AG09309 (cell line): ENCODE data around the gene APOBEC3G.
A peak's percentile ranks its signal among the peaks of the same experiment; 100 is the strongest.
"Not testable (repeated sequence)": the region's sequence is repeated elsewhere in the genome, so short reads cannot be mapped to it uniquely, and the experiment has no call there.

Source experiments
- DNase-seq: peaks from one replicate; pipeline ENCODE4 v3.0.0-alpha.2; 2010; ENCODE audit warnings: low read depth
- H3K4me3 ChIP-seq: 2 replicates; pipeline ENCODE4 v1.5.1; 2011; ENCODE audit warnings: mild to moderate bottlenecking, low read depth, low read length, moderate library complexity; ENCODE audit not compliant: control insufficient read depth
- TF ChIP-seq, protein P1 (sequence below): IDR thresholded peaks from 2 replicates; pipeline ENCODE4 v1.5.1; 2011; ENCODE audit warnings: mild to moderate bottlenecking, low read depth, low read length, inconsistent platforms; ENCODE audit not compliant: insufficient read depth, control insufficient read depth; ENCODE audit errors: missing control alignments

The APOBEC3G gene

DNA sequence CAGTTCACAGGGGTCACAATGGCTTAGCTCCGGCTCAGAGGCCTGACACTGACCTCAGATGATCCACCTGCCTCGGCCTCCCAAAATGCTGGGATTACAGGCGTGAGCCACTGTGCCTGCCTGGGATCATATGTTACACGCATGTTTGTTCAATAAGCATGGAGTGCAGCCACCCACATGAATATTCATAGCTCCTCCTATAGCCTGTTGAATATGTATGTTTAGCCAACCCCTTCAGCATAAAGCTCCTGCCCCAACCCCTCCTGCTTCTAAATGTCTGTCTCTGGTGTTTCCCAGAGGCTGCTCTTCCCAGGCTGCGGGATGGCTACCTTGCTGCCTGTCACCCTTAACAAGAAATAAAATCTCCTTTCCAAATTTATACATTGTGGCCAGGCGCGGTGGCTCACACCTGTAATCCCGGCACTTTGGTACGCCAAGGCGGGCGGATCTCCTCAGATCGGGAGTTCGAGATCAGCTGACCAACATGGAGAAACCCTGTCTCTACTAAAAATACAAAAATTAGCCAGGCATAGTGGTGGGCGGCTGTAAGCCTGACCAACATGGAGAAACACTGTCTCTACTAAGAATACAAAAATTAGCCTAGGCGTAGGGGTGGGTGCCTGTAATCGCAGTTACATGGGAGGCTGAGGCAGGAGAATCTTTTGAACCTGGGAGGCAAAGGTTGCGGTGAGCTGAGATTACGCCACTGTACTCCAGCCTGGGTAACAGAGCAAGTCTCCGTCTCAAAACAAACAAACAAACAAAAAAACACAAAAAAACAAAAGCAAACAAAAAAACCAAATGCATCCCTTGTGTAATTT lies 37.6 kb upstream of the APOBEC3G start:
- TF ChIP-seq, protein P1, sequence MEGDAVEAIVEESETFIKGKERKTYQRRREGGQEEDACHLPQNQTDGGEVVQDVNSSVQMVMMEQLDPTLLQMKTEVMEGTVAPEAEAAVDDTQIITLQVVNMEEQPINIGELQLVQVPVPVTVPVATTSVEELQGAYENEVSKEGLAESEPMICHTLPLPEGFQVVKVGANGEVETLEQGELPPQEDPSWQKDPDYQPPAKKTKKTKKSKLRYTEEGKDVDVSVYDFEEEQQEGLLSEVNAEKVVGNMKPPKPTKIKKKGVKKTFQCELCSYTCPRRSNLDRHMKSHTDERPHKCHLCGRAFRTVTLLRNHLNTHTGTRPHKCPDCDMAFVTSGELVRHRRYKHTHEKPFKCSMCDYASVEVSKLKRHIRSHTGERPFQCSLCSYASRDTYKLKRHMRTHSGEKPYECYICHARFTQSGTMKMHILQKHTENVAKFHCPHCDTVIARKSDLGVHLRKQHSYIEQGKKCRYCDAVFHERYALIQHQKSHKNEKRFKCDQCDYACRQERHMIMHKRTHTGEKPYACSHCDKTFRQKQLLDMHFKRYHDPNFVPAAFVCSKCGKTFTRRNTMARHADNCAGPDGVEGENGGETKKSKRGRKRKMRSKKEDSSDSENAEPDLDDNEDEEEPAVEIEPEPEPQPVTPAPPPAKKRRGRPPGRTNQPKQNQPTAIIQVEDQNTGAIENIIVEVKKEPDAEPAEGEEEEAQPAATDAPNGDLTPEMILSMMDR, result no peak
- H3K4me3 ChIP-seq, result no peak overlapping the region
- DNase-seq, result no peak

DNA sequence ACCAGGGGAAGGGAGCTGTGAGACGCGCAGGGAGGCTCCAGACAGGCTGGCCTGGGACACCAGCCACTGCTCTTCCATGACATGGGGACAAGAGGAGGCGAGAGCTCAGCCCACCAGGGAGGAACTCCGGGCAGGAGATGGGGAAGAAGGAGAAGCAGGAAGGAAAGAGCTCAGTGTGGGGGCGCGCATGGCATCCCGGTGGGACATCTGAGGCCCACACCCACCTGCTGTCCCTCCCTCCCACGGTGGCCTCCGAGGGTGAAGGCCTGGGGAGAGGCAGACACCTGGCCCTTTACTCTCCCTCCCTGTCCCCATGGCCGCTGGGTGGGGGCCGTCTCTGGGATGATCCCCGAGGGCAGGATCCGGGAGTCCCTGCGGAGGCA lies 36.9 kb upstream of the APOBEC3G start:
- peak overlapping the region; percentile 73 for H3K4me3 ChIP-seq
- not testable (repeated sequence) for DNase-seq

DNA sequence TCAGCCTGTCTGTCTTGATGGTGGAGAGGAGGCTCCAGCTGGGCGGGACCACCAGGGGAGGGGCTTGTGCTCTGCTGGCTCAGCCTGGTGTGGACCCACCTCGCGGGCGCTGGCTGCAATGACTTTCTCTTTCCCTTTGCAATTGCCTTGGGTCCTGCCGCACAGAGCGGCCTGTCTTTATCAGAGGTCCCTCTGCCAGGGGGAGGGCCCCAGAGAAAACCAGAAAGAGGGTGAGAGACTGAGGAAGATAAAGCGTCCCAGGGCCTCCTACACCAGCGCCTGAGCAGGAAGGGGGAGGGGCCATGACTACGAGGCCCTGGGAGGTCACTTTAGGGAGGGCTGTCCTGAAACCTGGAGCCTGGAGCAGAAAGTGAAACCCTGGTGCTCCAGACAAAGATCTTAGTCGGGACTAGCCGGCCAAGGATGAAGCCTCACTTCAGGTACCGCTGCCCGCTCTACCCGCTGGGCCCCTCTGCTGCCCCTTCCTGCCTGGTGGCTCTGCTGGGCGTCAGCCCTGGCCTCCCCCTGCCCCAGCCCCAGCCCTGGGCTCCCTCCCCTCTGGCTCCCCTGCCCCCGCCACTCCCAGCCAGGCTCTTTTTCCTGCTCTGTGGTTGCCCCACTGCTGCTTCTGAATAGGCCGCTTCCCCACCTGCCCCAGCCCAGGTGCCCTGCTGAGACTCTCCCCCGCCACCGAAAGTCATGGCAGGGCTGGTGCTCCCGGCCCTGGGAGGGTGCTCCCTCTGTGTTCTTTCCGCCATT lies 36.4 kb upstream of the APOBEC3G start, which contains the start of gene APOBEC3F:
APOBEC3F (plus strand) TSS at position 327 of the 759 bp plus-strand sequence; CDS start at position 424, 97 bp downstream.
- not testable (repeated sequence) for DNase-seq
- peak within 1 kb of the TSS; percentile 73 for H3K4me3 ChIP-seq

DNA sequence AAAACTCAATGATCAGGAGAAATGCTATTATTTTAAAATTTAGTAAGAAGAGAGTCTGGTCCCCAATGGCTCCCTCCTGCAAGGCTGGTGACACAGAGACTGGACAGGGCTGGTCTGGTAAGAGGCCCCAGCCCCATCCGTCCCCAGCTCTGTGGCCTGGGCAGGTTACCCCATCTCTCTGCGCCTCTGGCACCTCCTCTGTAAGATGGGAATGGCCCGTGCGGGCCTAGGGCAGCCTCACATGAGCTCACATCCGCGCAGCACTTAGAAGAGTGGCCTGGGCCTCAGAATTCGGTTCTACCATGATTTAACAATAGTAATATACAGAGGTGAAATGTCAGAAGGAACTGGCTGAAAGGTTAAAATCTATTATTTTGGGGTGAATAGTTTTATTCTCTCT lies 35.2 kb upstream of the APOBEC3G start:
- no peak overlapping the region for H3K4me3 ChIP-seq
- TF ChIP-seq, protein P1, result no peak
- DNase-seq, result no peak

DNA sequence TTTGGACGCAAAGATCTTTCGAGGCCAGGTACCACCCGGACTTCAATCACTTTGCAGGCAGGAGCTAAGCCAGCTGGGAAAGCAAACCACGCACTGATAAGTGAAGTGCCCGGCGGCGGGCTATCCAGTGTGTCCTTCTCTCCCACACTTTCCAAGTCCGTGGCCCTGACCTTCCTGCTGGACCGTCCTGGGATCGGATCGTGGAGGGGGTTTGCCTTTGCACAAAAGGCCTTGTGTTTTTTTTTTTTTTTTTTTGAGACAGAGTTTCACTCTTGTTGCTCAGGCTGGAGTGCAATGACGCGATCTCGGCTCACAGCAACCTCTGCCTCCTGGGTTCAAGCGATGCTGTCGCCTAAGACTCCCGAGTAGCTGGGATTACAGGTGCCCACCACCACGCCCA lies 34.0 kb upstream of the APOBEC3G start:
- not testable (repeated sequence) for DNase-seq, H3K4me3 ChIP-seq

DNA sequence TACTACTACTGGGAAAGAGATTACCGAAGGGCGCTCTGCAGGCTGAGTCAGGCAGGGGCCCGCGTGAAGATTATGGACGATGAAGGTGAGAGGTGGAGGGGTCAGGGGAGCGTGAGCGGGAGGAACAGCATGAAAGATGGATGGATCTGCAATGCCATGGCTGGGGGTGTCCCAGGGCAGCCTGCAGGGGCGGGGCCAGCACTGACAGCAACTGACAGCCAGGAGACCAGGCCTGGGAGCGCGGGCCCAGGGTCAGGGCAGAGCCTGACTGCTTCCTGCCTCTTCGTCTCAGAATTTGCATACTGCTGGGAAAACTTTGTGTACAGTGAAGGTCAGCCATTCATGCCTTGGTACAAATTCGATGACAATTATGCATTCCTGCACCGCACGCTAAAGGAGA lies 31.9 kb upstream of the APOBEC3G start:
- H3K4me3 ChIP-seq, DNase-seq: not testable (repeated sequence)

DNA sequence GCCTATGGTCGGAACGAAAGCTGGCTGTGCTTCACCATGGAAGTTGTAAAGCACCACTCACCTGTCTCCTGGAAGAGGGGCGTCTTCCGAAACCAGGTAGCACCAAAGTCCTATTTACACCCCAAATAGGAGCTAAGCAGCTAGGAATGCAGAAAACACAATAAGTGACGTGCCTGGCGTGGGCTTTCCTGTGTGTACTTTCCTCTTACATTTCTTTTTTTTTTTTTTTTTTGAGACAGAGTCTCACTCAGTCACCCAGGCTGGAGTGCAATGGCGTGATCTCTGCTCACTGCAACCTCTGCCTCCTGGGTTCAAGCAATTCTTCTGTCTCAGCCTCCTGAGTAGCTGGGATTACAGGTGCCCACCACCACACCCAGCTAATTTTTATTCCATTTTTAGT lies 27.6 kb upstream of the APOBEC3G start:
- DNase-seq, H3K4me3 ChIP-seq: not testable (repeated sequence)

DNA sequence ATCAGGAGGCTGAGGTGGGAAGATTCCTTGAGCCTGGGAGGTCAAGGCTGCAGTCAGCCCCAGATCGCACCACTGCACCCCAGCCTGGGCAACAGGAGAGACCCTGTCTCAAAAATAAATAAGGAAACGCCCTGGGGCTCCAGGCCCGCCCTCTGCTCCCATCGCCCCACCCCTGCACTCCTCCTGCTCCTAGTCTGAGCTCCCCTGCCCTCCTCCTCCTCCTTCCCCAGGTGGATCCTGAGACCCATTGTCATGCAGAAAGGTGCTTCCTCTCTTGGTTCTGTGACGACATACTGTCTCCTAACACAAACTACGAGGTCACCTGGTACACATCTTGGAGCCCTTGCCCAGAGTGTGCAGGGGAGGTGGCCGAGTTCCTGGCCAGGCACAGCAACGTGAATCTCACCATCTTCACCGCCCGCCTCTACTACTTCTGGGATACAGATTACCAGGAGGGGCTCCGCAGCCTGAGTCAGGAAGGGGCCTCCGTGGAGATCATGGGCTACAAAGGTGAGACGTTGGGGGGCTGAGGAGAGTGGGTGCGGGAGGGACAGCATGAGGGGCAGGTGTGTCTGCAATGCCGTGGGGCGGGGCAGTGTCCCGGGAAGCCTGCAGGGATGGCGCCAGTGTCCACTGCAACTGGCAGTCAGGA lies 25.1 kb upstream of the APOBEC3G start:
- not testable (repeated sequence) for H3K4me3 ChIP-seq, DNase-seq

DNA sequence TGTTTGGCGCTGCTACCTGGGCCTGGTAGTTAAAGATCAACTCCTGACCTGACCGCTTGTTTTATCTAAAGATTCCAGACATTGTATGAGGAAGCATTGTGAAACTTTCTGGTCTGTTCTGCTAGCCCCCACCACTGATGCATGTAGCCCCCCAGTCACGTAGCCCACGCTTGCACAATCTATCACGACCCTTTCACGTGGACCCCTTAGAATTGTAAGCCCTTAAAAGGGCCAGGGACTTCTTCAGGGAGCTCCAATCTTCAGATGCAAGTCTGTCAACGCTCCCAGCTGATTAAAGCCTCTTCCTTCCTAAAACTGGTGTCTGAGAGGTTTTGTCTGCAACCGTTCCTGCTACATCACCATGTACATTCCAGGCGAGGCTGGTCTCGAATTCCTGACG lies 21.4 kb upstream of the APOBEC3G start:
- TF ChIP-seq, protein P1, result no peak
- no peak overlapping the region for H3K4me3 ChIP-seq
- no peak for DNase-seq

DNA sequence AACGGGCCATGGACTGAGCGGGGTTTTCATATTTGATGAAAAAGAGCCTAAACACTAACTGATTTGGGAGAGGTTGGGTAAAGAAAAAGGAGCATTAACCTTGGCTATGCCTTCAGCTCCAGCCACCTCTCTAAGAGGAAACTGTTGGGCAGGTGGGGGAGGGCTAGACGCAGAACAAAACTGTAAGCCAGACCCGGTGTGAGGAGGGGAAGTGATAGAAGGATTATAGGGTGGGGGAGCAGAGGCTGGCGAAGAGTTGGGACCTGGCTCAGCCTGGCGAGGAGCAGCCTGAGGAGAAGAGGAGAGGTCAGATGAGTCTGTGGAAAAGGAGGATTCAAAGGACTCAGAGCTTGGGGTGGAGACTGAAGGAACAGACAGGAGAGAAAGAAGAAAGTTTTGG lies 15.8 kb upstream of the APOBEC3G start:
- DNase-seq, H3K4me3 ChIP-seq: not testable (repeated sequence)

DNA sequence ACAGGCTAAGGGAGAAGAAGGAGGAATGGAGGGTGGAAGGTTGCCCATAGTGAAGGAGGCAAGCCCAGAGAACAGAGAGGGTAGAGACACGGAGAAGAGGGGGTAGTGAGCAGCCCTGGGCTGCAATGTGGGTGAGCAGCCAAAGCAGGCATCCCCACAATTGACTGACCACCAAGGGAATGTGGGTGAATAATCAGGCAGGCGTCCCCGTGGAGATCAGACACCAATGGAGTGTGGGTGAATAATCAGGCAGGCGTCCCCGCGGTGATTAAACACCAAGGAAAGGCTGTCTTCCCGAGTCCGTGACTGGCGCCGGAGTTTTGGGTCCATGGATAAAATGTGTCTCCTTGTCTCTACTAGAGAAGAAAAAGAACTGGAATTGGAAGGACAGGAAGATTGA lies 15.1 kb upstream of the APOBEC3G start:
- not testable (repeated sequence) for DNase-seq, H3K4me3 ChIP-seq

DNA sequence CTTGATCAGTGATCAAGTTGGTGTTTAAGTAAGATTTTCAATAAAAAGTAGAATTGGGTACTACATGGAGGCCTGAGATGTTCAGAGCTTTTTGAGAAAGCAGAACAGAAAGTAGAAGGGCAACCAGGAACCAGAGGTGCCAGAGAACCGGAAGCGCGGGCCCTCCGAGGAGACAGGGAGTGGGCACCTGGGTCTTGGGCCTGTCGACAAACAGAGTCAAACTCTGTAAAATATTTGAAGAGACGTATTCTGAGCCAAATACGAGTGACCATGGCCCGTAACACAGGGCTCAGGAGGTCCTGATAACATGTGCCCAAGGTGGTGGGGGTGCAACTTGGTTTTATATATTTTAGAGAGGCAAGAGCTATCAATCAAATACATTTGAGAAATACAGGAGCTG lies 13.2 kb upstream of the APOBEC3G start:
- DNase-seq, H3K4me3 ChIP-seq: not testable (repeated sequence)

DNA sequence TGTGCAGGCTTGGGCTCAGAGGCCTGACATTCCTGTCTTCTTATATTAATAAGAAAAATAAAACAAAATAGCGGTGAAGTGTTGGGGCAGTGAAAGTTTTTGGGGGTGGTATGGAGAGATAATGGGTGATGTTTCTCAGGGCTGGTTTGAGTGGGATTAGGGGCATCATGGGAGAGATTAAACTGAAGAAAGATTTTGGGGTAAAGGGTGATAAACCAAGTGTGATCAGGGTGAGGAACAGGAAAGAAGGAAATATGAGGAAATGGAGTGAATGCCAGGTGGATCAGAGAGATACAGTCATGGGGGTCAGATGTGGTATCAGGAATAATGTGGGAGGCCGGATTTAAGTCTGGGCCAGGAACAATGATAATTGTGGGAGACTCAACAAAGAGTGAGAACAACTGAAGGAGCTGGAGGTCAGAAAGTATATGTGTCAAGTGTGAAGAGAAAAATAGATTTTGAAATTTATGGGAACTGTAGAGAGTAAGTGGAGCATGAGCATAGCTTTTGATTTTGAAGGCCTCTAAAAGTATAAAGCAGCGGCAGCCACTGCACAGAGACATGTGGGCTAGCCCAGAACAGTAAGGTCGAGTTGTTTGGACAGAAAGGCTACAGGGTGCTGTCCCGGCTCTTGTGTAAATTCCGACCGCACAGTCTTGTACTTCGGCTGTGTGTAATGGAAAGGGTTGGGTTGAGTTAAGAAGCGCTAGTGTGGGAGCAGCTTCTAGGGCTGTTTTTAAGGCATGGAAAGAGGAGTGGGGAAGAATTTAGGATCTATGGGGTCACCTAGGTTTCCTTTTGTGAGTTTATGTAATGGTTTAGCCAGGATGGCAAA lies 10.4 kb upstream of the APOBEC3G start:
- not testable (repeated sequence) for DNase-seq, H3K4me3 ChIP-seq
